Caco-2 (cell line): ENCODE data around the gene RAPGEF5. TPM values are rescaled to one million over a fixed set of nuclear protein-coding genes. Genes with fewer than 3 reads are reported as not detected.

Source experiments
- BruUV-seq: library from RNA; stranded (reverse); fragments of 400-500 nt; replicated peaks from 2 replicates; lab custom pipeline; 2021; lab: Mats Ljungman, UMichigan
- CTCF ChIA-PET: fragments of 300-600 bp; sonication (Branson Sonifier 250); formaldehyde crosslinking; loops from one replicate; lab custom pipeline; 2022; ENCODE audit warnings: antibody characterized with exemption; lab: Charles Lee
- POLR2A ChIA-PET: fragments of 300-600 bp; sonication (Branson Sonifier 250); formaldehyde crosslinking; loops from one replicate; lab custom pipeline; 2022; ENCODE audit warnings: antibody characterized with exemption; lab: Charles Lee
- DNase-seq, 2 experiments: peaks; one replicate each; pipeline versions ENCODE4 v3.0.0 to v3.0.0-alpha.2; 2020 to 2022
- H3K27me3 ChIP-seq: replicated peaks from 2 replicates; pipeline ENCODE4 v1.6.0; 2011; ENCODE audit warnings: low read length; ENCODE audit not compliant: control insufficient read depth, insufficient read depth
- H3K36me3 ChIP-seq: 2 replicates; pipeline ENCODE4 v1.5.1; 2011; ENCODE audit warnings: low read length; ENCODE audit not compliant: control insufficient read depth, insufficient read depth
- H3K4me1 ChIP-seq: fragments of 250-450 bp; sonication (Bioruptor Pico); 2 replicates; pipeline ENCODE4 v1.5.1; 2020; ENCODE audit warnings: mild to moderate bottlenecking
- H3K4me3 ChIP-seq: 2 replicates; pipeline ENCODE4 v1.5.1; 2011; ENCODE audit warnings: low read depth, mild to moderate bottlenecking, control low read depth, low read length
- H3K9me3 ChIP-seq: fragments of 250-450 bp; sonication (Bioruptor Pico); 2 replicates; pipeline ENCODE4 v1.5.1; 2020; ENCODE audit warnings: mild to moderate bottlenecking, moderate library complexity
- H3K27ac Mint-ChIP-seq: one replicate; pipeline ENCODE4 v1.8.0; 2022; ENCODE audit warnings: mixed read lengths; ENCODE audit not compliant: unreplicated experiment
- H3K27me3 Mint-ChIP-seq: one replicate; pipeline ENCODE4 v1.8.0; 2022; ENCODE audit warnings: mixed read lengths; ENCODE audit not compliant: insufficient read depth, unreplicated experiment
- H3K36me3 Mint-ChIP-seq: one replicate; pipeline ENCODE4 v1.8.0; 2022; ENCODE audit warnings: mild to moderate bottlenecking, mixed read lengths; ENCODE audit not compliant: insufficient read depth, unreplicated experiment
- H3K4me1 Mint-ChIP-seq: one replicate; pipeline ENCODE4 v1.8.0; 2022; ENCODE audit warnings: low read depth, mixed read lengths; ENCODE audit not compliant: unreplicated experiment
- H3K4me3 Mint-ChIP-seq: one replicate; pipeline ENCODE4 v1.8.0; 2022; ENCODE audit warnings: mild to moderate bottlenecking, moderate library complexity, mixed read lengths; ENCODE audit not compliant: unreplicated experiment
- H3K9me3 Mint-ChIP-seq: one replicate; pipeline ENCODE4 v1.8.0; 2022; ENCODE audit warnings: mixed read lengths; ENCODE audit not compliant: unreplicated experiment
- CTCF ChIP-seq, 2 experiments: fragments of 200-600 bp in 1 of 2; IDR thresholded peaks; 1 replicate in 1 of 2; 2 replicates in 1 of 2; pipeline versions ENCODE4 v1.5.1 to v1.8.0; 2011 to 2022; ENCODE audit warnings: antibody characterized with exemption in 1 of 2, control low read depth in 1 of 2, inconsistent platforms in 1 of 2, low read depth in 1 of 2, low read length in 1 of 2, mild to moderate bottlenecking in 1 of 2, moderate library complexity in 1 of 2; ENCODE audit not compliant: insufficient read depth in 1 of 2, severe bottlenecking in 1 of 2, unreplicated experiment in 1 of 2
- intact Hi-C: fragments of 100-400 bp; cut with micrococcal nuclease; formaldehyde crosslinking; loops from one replicate; pipeline ENCODE4 v1.10.0; 2022; ENCODE audit not compliant: unreplicated experiment
- total RNA-seq: library from RNA; stranded (reverse); gene quantifications from 2 replicates; pipeline ENCODE4 v1.2.3, GENCODE V29; 2022

RAPGEF5 gene
- total RNA-seq, 1 experiment from 2014 or later: 16.9 TPM

GRCh38 chr7:22320416-22320815, 36.5 kb downstream of the RAPGEF5 start:
- no TSS peak for BruUV-seq
- Mint-ChIP-seq H3K4me1 (peaks cover 18% of the 10 kb centered on the region), H3K36me3 (no peaks in the 10 kb centered on the region), H3K27me3 (no peaks in the 10 kb centered on the region), H3K4me3 (no peak overlapping the region), H3K27ac (no peak overlapping the region), H3K9me3 (no peaks in the 10 kb centered on the region)
- ChIA-PET CTCF (no interaction called here), POLR2A (interaction anchor here (0.6 kb wide), 1 partner anchor 1212 kb away, joined by 3 read pairs; no protein-coding TSS in a partner anchor)
- Histone ChIP-seq H3K4me1 (peaks cover 11% of the 10 kb centered on the region), H3K27me3 (no peaks in the 10 kb centered on the region), H3K4me3 (no peak overlapping the region), H3K36me3 (no peaks in the 10 kb centered on the region), H3K9me3 (no peaks in the 10 kb centered on the region)
- no peak for TF ChIP-seq CTCF (IDR thresholded peaks at IDR 0.05; ENCODE audit: insufficient read depth in 1 of 2, low read depth in 1 of 2, low read length in 1 of 2, severe bottlenecking in 1 of 2, unreplicated experiment in 1 of 2)
- intact Hi-C loops: no loop called here
- DNase-seq: no peak

GRCh38 chr7:22319424-22320403, 37.2 kb downstream of the RAPGEF5 start:
- no peak for TF ChIP-seq CTCF (IDR thresholded peaks at IDR 0.05; ENCODE audit: insufficient read depth in 1 of 2, low read depth in 1 of 2, low read length in 1 of 2, severe bottlenecking in 1 of 2, unreplicated experiment in 1 of 2)
- Mint-ChIP-seq H3K9me3 (no peaks in the 10 kb centered on the region), H3K4me3 (no peak overlapping the region), H3K36me3 (no peaks in the 10 kb centered on the region), H3K4me1 (peaks cover 12% of the 10 kb centered on the region), H3K27ac (no peak overlapping the region), H3K27me3 (no peaks in the 10 kb centered on the region)
- ChIA-PET POLR2A (no interaction called here), CTCF (no interaction called here)
- H3K4me3 ChIP-seq: no peak overlapping the region
- no peaks in the 10 kb centered on the region for H3K9me3 ChIP-seq
- H3K4me1 ChIP-seq: peaks cover 11% of the 10 kb centered on the region
- no peaks in the 10 kb centered on the region for H3K27me3 ChIP-seq
- no peaks in the 10 kb centered on the region for H3K36me3 ChIP-seq
- intact Hi-C loops: no loop called here
- DNase-seq: no peak
- BruUV-seq: no TSS peak

GRCh38 chr7:22318376-22318775, 38.6 kb downstream of the RAPGEF5 start:
- no peaks in the 10 kb centered on the region for H3K36me3 ChIP-seq
- no peaks in the 10 kb centered on the region for H3K27me3 ChIP-seq
- H3K4me3 ChIP-seq: no peak overlapping the region
- intact Hi-C loops: no loop called here
- POLR2A ChIA-PET: no interaction called here
- H3K9me3 Mint-ChIP-seq: no peaks in the 10 kb centered on the region
- no peak for TF ChIP-seq CTCF (IDR thresholded peaks at IDR 0.05; ENCODE audit: insufficient read depth in 1 of 2, low read depth in 1 of 2, low read length in 1 of 2, severe bottlenecking in 1 of 2, unreplicated experiment in 1 of 2)
- H3K27ac Mint-ChIP-seq: no peak overlapping the region
- DNase-seq: no peak
- H3K27me3 Mint-ChIP-seq: no peaks in the 10 kb centered on the region
- H3K9me3 ChIP-seq: no peaks in the 10 kb centered on the region
- peaks cover 11% of the 10 kb centered on the region for H3K4me1 ChIP-seq
- H3K4me1 Mint-ChIP-seq: peaks cover 10% of the 10 kb centered on the region
- BruUV-seq: no TSS peak
- H3K36me3 Mint-ChIP-seq: peaks cover 5% of the 10 kb centered on the region
- no peak overlapping the region for H3K4me3 Mint-ChIP-seq
- CTCF ChIA-PET: no interaction called here
